Endodermal cell (in vitro differentiated cells): ENCODE data around the gene AMH. TPM values are rescaled to one million over a fixed set of nuclear protein-coding genes. Genes with fewer than 3 reads are reported as not detected.

ENCODE experiments used
- DNase-seq: peaks from one replicate; pipeline ENCODE4 v3.0.0-alpha.2; 2017
- H3K27ac ChIP-seq: 2 replicates; pipeline ENCODE4 v1.5.1; 2013; ENCODE audit warnings: mild to moderate bottlenecking, low read depth, low read length, moderate library complexity
- H3K27me3 ChIP-seq: 2 replicates; pipeline ENCODE4 v1.6.1; 2013; ENCODE audit warnings: mild to moderate bottlenecking, low read length, moderate library complexity; ENCODE audit not compliant: insufficient read depth, control insufficient read depth, poor library complexity, severe bottlenecking
- H3K36me3 ChIP-seq: 2 replicates; pipeline ENCODE4 v1.7.0; 2013; ENCODE audit warnings: mild to moderate bottlenecking, low read length, moderate library complexity; ENCODE audit not compliant: control insufficient read depth, insufficient read depth
- H3K4me1 ChIP-seq: one replicate; pipeline ENCODE4 v1.7.0; 2013; ENCODE audit warnings: low read length; ENCODE audit not compliant: control insufficient read depth, insufficient read depth
- H3K4me3 ChIP-seq: 2 replicates; pipeline ENCODE4 v1.5.1; 2013; ENCODE audit warnings: mild to moderate bottlenecking, low read length, moderate library complexity
- H3K9ac ChIP-seq: 2 replicates; pipeline ENCODE4 v1.6.1; 2013; ENCODE audit warnings: mild to moderate bottlenecking, low read length, moderate library complexity; ENCODE audit not compliant: poor library complexity, severe bottlenecking; ENCODE audit errors: extremely low read depth
- H3K9me3 ChIP-seq: 2 replicates; pipeline ENCODE4 v1.6.1; 2013; ENCODE audit warnings: mild to moderate bottlenecking, low read length, moderate library complexity; ENCODE audit not compliant: control insufficient read depth
- H3K27ac Mint-ChIP-seq: 2 replicates; pipeline ENCODE4 v1.8.0; 2020; ENCODE audit warnings: mixed read lengths
- H3K27me3 Mint-ChIP-seq: 2 replicates; pipeline ENCODE4 v1.8.0; 2021; ENCODE audit warnings: mild to moderate bottlenecking, mixed read lengths; ENCODE audit not compliant: insufficient read depth
- H3K36me3 Mint-ChIP-seq: 2 replicates; pipeline ENCODE4 v1.8.0; 2020; ENCODE audit warnings: low read depth, mixed read lengths
- H3K4me1 Mint-ChIP-seq: 2 replicates; pipeline ENCODE4 v1.8.0; 2020; ENCODE audit warnings: mixed read lengths
- H3K4me3 Mint-ChIP-seq: 2 replicates; pipeline ENCODE4 v1.8.0; 2020; ENCODE audit warnings: mild to moderate bottlenecking, moderate library complexity, mixed read lengths
- H3K9me3 Mint-ChIP-seq: 2 replicates; pipeline ENCODE4 v1.8.0; 2020; ENCODE audit warnings: mild to moderate bottlenecking, mixed read lengths
- WGBS, 2 experiments: methylation state at CpG; one replicate each; pipeline versions ENCODE4 v1.1.5 to v1.1.7; 2013; ENCODE audit warnings: missing lambda C conversion rate in 2 of 2, mixed read lengths in 1 of 2; ENCODE audit not compliant: insufficient coverage in 1 of 2, insufficient read length in 1 of 2; 5-methylcytosine and 5-hydroxymethylcytosine counted together
- total RNA-seq, 2 donors: library from RNA; stranded (reverse); fragmentation: NEBNext Ultra II Directional in 1 of 2; extraction: Animal tissue kit (Norgen Biotek cat#: 25700) in 1 of 2; gene quantifications; 2 replicates in 1 of 2; 3 replicates in 1 of 2; pipeline ENCODE4 v1.2.1, GENCODE V29; 2021
- TF ChIP-seq, protein P1 (sequence below): fragments of 200-600 bp; sonication (generic); conservative IDR thresholded peaks from 2 replicates; pipeline ENCODE4 v1.5.0; 2021; ENCODE audit warnings: antibody characterized with exemption, mild to moderate bottlenecking

AMH gene
- total RNA-seq, 2 donors from 2014 or later: 20.5 to 35.1 TPM

DNA sequence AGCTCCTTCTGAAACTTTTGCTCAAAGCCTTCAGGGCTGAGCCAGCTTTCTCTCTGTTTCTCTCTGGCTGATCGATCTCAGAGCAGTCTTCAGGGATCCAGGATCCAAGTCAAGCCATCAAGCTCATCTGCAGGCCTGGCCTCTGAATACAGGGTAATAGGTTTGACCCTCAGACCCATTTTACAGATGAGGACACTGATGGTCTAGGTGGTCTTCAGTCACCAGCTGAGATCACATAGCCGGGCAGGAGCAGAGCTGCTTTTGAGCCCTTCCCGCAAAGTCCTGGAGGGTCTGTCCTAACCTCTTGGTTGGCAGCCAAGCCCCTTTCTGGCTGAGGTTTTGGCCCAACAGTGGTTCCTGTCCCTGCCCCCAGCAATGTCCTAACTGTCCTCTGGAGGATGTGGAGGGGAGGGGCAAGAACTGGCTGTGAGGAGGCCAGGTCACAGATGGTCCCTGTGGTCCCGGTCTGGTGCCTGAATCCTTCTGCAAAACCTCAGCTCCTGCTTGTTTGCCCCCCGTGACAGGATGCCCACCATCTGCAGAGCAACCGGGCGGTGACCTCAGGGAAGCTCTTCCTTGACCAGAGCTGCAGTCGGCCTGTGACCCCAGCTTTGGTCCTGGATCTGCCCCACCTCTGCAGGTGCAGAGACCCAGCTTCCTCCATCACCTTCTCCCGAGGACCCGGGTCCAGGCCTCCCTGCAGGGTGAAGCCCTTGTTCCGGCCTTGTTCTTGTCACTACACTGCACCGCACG is 38.6 kb downstream of the AMH start:
- Histone ChIP-seq H3K27ac (no peak overlapping the region), H3K4me1 (no peaks in the 10 kb centered on the region), H3K4me3 (no peak overlapping the region), H3K36me3 (no peaks in the 10 kb centered on the region), H3K9ac (no peak overlapping the region), H3K9me3 (no peaks in the 10 kb centered on the region), H3K27me3 (peaks cover 83% of the 10 kb centered on the region)
- H3K4me3 Mint-ChIP-seq: no peak overlapping the region
- WGBS, 2 experiments: 83 to 87% methylated on average over 11 to 13 of the region's 13 CpGs
- peaks cover 3% of the 10 kb centered on the region for H3K36me3 Mint-ChIP-seq
- peaks cover 86% of the 10 kb centered on the region for H3K27me3 Mint-ChIP-seq
- no peaks in the 10 kb centered on the region for H3K9me3 Mint-ChIP-seq
- TF ChIP-seq, protein P1, sequence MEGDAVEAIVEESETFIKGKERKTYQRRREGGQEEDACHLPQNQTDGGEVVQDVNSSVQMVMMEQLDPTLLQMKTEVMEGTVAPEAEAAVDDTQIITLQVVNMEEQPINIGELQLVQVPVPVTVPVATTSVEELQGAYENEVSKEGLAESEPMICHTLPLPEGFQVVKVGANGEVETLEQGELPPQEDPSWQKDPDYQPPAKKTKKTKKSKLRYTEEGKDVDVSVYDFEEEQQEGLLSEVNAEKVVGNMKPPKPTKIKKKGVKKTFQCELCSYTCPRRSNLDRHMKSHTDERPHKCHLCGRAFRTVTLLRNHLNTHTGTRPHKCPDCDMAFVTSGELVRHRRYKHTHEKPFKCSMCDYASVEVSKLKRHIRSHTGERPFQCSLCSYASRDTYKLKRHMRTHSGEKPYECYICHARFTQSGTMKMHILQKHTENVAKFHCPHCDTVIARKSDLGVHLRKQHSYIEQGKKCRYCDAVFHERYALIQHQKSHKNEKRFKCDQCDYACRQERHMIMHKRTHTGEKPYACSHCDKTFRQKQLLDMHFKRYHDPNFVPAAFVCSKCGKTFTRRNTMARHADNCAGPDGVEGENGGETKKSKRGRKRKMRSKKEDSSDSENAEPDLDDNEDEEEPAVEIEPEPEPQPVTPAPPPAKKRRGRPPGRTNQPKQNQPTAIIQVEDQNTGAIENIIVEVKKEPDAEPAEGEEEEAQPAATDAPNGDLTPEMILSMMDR: no peak
- DNase-seq: no peak
- H3K4me1 Mint-ChIP-seq: no peaks in the 10 kb centered on the region
- no peak overlapping the region for H3K27ac Mint-ChIP-seq

DNA sequence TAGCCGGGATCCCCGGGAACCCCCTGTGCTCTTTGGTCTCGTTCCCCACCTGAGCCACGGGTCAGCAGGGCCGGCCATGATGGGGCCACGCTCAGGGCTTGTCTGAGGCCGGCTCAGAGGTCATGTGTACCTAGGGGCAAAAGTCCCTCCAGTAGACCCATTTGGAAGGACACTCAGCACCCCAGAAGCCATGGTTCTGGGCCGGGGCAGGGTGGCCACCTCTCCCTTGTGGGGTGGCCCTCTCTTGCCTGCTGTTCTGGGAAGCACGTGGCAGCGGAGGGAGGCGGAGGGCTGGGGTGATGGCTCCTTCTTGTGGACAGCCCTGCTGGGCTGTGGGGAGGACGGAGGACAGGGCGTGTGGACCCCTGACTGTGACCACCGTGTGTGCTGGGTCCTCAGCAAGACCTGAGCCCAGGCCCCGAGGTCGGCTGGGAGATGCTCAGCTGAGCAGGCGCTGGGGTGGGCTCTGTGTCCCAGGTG is 39.3 kb downstream of the AMH start:
- peaks cover 83% of the 10 kb centered on the region for H3K27me3 ChIP-seq
- no peak for DNase-seq
- no peak overlapping the region for H3K9ac ChIP-seq
- no peak overlapping the region for H3K4me3 ChIP-seq
- Mint-ChIP-seq H3K9me3 (no peaks in the 10 kb centered on the region), H3K4me3 (no peak overlapping the region), H3K27ac (no peak overlapping the region), H3K4me1 (no peaks in the 10 kb centered on the region), H3K27me3 (peaks cover 87% of the 10 kb centered on the region), H3K36me3 (peaks cover 3% of the 10 kb centered on the region)
- no peaks in the 10 kb centered on the region for H3K9me3 ChIP-seq
- TF ChIP-seq, protein P1: no peak
- 89 to 90% methylated on average over 13 to 17 of the region's 17 CpGs for WGBS, 2 experiments
- no peaks in the 10 kb centered on the region for H3K4me1 ChIP-seq
- no peaks in the 10 kb centered on the region for H3K36me3 ChIP-seq
- H3K27ac ChIP-seq: no peak overlapping the region

DNA sequence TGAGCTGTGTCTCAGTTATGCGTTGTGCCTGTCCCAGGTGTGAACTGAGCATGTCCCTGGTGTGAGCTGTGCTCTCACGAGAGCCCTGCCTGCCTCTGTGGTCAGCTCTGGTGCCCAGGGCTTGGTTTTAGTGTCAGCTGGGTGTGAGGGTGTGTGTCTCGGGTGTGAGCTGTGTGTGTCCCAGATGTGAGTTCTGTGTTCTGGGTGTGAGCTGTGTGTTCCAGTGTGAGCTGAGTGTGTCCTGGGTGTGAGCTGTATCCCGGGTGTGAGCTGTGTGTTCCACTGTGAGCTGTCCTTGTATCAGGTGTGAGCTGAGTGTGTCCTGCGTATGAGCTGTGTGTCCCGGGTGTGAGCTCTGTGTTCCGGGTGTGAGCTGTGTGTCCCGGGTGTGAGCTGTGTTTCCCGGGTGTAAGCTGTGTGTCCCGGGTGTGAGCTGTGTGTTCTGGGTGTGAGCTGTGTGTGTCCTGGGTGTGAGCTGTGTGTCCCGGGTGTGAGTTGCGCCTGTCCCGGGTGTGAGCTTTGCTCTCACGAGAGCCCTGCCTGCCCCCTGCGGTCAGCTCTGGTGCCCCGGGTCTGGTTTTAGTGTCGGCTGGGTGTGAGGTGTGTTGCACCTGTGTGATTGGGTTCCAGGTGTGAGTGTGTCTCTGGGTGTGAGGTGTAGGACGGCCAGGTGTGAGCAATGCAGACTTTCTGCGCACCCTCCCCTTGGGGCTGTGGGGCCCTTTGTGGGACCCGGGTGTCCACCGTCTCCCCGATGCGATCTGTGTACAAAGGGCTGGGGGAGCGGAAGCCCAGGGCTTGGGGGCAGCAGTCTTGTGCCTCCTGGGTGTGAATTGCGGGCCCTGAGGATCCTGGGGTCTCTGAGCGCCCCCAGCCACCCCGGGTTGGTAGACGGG is 39.9 kb downstream of the AMH start:
- Mint-ChIP-seq H3K27ac (no peak overlapping the region), H3K27me3 (peaks cover 92% of the 10 kb centered on the region), H3K9me3 (no peaks in the 10 kb centered on the region), H3K4me3 (peak overlapping the region; percentile 38), H3K36me3 (peaks cover 3% of the 10 kb centered on the region), H3K4me1 (no peaks in the 10 kb centered on the region)
- DNase-seq: no peak
- Histone ChIP-seq H3K36me3 (no peaks in the 10 kb centered on the region), H3K9ac (no peak overlapping the region), H3K4me3 (no peak overlapping the region), H3K27ac (no peak overlapping the region), H3K9me3 (no peaks in the 10 kb centered on the region), H3K27me3 (peaks cover 90% of the 10 kb centered on the region), H3K4me1 (no peaks in the 10 kb centered on the region)
- WGBS, 2 experiments: 79% methylated on average over 14 to 25 of the region's 28 CpGs
- TF ChIP-seq, protein P1: no peak
